ENCODE data around the gene UNC5CL.

The UNC5CL gene

GRCh38 chr6:41002168-41002567 is 36.9 kb downstream of the UNC5CL start:
- no peak for DNase-seq

GRCh38 chr6:41000248-41000647 is 38.8 kb downstream of the UNC5CL start:
- DNase-seq: no peak

- DNase-seq: peak; percentile 41
Observed at GRCh38 chr6:40999569-40999968, 39.5 kb downstream of the UNC5CL start.

- DNase-seq: no peak
Observed at GRCh38 chr6:40998661-40999060, 40.4 kb downstream of the UNC5CL start.

DNA sequence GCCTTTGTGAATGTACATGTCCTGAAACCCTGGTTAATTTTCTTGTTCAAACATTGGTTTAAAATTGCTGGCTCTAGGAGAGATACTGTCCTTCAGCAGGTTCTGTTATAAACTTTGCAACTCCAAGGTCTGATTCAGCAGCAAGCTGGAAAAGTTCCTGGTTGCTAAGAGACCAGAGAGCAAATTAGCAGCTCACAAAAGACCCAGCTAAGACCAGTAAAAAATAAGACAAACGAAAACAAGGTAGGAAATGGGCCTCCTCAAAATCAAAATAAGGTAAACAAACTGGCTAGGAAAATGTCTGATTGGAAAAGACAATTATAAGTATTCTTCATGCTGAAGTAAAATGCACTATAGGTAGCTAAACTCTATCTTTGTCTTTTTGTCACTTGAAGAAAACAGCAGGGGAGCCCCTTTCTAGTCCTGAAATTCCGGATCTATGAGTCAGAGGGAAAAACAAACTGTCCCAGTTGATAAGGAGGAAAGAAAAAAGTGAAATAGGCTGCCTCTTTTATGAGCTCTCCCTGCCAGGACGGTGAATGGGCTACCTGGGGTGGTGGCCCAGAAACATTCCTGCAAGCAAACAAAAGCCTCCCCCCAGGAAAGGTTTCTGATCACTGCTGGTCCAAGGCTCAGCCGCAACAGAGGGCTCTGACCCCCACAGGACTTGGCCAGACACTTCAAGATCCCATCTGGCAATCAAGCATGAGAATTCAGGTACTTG is 41.6 kb downstream of the UNC5CL start:
- peak; percentile 52 for DNase-seq

GRCh38 chr6:40996591-40997233 is 42.3 kb downstream of the UNC5CL start:
- DNase-seq: no peak

GRCh38 chr6:40992746-40993145 is 46.3 kb downstream of the UNC5CL start:
- DNase-seq: no peak

DNA sequence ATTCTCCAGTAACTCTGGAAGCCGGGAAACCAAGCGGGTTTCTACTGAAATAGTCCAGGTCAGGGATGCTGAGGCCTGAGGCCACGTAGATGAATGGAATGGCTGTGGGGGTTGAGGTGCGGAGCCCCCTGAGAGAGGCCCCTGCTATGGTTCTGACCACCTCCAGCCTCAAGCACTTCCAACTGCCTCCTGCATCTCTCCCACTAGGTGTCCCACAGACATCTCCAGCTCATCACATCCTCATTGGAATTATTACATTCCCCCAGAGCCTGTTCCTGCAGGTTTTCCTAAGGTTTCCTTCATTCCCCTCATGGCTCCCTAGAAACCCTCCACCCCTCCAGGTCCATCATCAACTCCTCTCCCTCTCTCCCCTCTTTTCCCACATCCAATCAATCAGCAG is 48.7 kb downstream of the UNC5CL start:
- DNase-seq: no peak

GRCh38 chr6:40989204-40990169 is 49.5 kb downstream of the UNC5CL start:
- DNase-seq: no peak

DNA sequence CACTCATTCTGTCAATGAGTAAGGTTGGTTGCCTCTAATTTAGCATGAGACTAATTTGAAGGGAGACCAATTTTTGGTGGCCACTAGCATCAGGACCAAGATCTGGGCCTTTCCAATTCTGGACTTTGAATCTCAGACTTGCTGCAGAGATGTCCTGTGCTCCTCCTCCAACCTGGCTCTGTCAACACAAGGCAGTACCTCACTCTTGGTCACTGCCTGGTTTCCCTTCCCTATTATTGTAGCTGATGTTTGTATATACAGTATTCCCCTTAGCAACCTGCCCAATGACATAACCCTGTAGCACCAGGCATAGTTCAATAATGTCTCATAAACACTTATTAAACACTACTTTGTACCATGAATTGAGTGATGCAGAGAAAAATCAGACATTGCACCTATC is 50.4 kb downstream of the UNC5CL start:
- no peak for DNase-seq

DNA sequence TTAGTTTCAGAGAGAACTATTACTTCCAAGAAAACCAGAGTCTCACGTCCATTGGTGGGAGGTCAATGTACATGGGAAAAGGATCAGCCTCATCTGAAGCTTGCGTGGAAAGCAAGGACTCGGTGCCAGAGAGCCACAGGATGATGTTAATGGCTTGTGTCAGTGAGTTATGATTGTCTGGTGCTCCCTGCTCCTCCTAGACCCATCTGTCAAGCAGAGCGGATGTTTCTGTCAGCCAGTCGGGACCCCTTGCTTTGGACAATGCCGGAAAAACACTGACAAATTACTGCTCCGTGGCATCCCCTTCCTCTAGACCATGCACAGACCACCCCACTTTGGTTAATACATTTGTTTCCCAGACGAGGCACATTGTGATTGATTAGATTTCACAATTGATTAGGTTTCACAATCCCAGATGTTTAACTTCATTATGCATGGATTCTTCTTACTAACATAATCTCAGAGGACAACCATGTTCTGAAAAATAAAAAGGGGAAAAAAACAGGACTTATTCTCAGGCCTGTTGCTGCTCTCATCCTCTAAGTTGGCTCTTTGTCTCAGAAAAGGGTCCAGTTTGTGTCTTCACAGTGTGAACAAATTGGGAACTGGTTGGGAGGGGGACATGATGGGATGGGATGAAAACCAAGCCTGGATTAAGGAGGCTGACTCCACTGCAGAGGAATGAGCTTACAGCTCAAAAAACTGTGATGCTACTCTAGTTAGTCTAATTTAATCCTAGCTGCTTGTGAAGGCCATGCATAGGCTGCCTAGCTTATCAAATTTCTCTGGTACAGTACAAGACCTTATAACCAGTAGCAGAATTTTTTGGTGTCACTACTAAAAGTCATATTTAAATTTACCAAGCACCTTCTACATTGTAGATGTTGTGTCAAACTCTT is 51.9 kb downstream of the UNC5CL start:
- DNase-seq: peak; percentile 55

- DNase-seq: peak; percentile 25
Observed at GRCh38 chr6:40986364-40986763, 52.7 kb downstream of the UNC5CL start.

GRCh38 chr6:40983752-40984151 is 55.3 kb downstream of the UNC5CL start:
- DNase-seq: no peak

DNA sequence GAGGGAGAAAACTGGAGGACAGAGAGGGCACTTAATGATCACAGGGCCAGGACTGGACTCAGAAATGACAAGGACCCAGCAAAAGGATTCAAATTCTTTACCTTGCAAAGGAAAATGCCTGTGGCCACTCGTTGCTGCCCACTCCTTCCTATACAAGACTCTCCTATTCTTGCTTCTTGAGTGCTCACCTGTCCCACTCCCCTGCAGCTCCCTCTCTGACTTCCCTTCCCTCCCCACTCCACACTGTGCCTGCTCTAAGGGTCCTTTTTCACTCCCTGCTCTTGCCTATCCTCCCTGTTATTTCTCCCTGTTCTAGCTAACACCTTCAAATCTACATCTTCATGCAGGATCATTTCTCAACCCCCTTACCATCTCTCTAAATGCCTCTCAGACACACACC is 56.1 kb downstream of the UNC5CL start:
- no peak for DNase-seq

DNA sequence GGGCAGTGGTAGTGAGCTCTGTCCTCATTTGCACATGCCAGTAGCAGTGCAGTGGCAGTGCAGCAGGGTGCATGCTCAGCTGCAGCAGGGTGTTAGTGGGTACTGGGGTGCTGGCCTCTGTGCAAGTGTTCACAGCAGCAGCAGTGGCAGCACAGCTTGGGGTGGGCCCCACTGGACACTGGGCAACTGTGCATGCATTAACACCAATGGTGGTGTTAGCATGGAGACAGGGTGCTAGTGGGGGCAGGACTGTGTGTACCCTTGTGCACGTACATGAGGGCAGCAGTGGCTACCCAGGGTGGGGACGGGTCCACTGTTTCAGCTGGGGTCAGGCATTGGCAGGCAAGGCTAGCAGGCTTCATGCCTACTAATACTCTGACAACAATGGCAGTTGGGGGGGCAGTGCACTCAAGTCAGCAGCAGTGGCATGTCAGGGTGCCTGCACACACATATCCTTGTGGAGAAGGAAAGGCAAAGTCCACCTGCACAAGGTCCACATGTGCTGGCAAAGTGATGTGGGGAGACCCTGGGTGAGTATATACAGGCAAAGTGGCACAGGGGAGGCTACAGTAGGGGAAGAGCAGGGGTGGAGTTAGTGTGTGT is 60.2 kb downstream of the UNC5CL start:
- no peak for DNase-seq

- peak; percentile 27 for DNase-seq
Observed at GRCh38 chr6:40977695-40978094, 61.3 kb downstream of the UNC5CL start.

DNA sequence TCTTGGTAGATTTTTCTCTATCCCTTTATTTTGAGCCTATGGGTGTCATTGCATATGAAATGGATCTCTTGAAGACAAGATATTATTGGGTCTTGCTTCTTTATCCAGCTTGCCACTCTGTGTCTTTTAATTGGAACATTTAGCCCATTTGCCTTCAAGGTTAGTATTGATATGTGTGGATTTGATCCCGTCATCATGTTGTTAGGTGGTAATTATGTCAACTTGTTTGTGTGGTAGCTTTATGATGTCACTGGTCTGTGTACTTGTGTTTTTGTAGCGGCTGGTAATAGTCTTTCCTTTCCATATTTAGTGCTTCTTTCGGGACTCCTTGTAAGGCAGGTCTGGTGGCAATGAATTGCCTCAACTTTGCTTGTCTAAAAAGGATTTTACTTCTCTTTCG is 61.9 kb downstream of the UNC5CL start:
- no peak for DNase-seq
